Gastroesophageal sphincter (tissue), 3 donors: ENCODE measurements around the gene BORCS5.

Experiments used
- POLR2A ChIP-seq, 2 donors: fragments of 450-650 bp; IDR thresholded peaks; one replicate each; pipeline ENCODE4 v1.6.1; 2017; ENCODE audit warnings: antibody characterized with exemption in 2 of 2, mild to moderate bottlenecking in 2 of 2, moderate library complexity in 1 of 2
- POLR2AphosphoS5 ChIP-seq: sonication (generic); formaldehyde crosslinking; IDR thresholded peaks from one replicate; pipeline ENCODE4 v1.6.1; 2017; ENCODE audit warnings: antibody characterized with exemption
- TF ChIP-seq, protein P1 (sequence below), 4 experiments: fragments of 200-600 bp in 2 of 4; fragments of 450-650 bp in 2 of 4; sonication (generic) in 1 of 4; IDR thresholded peaks; one replicate each; pipeline ENCODE4 v1.5.1; 2017 to 2019; ENCODE audit warnings: antibody characterized with exemption in 4 of 4, mild to moderate bottlenecking in 2 of 4, moderate library complexity in 2 of 4

DNA sequence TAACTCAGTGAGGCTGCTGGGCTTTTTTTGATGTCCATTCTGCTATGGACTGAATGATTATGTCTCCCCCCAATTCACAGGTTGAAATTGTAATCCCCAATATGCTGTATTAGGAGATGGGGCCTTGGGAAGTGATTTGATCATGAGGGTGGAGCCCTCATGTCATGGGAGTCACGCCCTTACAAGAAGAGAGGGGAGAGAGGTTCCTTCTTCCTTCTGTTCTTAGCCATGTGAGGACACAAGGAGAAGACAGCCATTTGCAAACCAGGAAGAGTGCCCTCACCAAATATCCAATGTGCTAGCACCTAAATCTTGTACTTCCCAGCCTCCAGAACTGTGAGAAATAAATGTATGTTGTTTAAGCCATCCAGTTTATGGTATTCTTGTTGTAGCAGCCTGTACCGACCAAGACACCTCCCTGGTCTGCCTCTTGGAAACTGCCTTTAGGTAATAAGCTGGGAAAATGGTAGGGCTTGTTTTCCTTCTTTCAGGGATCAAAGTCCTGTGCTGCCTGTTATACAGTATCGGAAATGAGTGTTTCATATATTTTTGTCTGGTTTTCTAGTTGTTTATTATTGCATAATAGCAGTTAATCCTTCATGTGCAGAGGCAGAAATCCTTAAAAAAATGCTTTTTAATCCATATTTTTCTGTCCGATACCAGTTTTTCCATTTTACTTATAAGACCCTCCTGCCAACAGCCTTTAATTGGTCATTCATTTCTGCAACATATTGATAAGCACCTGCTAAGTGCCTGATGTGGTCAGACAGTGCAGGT is 16.3 kb downstream of the BORCS5 start:
- TF ChIP-seq POLR2A (IDR thresholded peaks at IDR 0.05) (no peak), POLR2AphosphoS5 (no peak)
- TF ChIP-seq, protein P1, sequence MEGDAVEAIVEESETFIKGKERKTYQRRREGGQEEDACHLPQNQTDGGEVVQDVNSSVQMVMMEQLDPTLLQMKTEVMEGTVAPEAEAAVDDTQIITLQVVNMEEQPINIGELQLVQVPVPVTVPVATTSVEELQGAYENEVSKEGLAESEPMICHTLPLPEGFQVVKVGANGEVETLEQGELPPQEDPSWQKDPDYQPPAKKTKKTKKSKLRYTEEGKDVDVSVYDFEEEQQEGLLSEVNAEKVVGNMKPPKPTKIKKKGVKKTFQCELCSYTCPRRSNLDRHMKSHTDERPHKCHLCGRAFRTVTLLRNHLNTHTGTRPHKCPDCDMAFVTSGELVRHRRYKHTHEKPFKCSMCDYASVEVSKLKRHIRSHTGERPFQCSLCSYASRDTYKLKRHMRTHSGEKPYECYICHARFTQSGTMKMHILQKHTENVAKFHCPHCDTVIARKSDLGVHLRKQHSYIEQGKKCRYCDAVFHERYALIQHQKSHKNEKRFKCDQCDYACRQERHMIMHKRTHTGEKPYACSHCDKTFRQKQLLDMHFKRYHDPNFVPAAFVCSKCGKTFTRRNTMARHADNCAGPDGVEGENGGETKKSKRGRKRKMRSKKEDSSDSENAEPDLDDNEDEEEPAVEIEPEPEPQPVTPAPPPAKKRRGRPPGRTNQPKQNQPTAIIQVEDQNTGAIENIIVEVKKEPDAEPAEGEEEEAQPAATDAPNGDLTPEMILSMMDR (IDR thresholded peaks at IDR 0.05) = no peak
